HG02678 (cell line): Measurements from ENCODE around the gene SMAD7.
A peak's percentile ranks its signal among the peaks of the same experiment; 100 is the strongest.

Experiments used
- ATAC-seq: cut with Tn5 transposase; IDR thresholded peaks from one replicate; pipeline ENCODE4 v1.9.1; 2021; ENCODE audit warnings: mild to moderate bottlenecking, moderate library complexity; ENCODE audit not compliant: unreplicated experiment

SMAD7 gene

DNA sequence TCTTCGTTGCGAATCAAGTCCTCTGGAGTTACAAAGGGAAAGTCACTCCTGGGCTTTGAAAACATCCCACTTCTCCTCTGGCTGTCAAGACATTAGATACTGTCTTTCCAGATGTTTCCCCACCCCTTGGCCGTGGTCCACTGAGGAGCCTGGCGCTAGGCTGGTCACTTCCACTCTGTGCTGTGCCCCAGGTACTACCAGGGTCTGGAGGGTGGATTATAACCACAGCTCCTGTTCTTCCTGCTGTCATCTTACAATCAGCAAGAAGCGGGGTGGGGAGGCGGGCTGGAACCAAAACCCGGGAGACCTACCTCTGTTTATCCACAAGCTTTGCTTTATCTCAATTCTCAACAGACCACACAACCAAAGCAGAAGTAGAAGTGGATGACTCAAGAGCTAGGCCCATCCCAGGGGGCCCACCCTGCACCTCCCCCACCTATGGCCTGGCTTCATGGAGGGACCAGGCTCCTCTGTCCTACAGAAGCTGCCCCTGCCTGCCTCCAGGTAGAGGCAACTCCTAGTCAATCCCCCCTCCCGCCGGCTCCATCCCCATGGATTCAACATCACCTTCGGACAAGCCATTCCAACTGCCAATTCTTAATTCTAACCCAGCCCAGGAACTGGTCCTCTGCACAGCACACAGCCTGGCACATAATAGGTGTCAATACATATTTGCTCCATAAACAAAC lies 17.8 kb downstream of the SMAD7 start:
- no peak for ATAC-seq

GRCh38 chr18:48932462-48932818 lies 18.3 kb downstream of the SMAD7 start:
- ATAC-seq, result no peak

- no peak for ATAC-seq
Measured at GRCh38 chr18:48931680-48932461, 18.9 kb downstream of the SMAD7 start.

- ATAC-seq, result no peak
Measured at GRCh38 chr18:48930926-48931325, 19.8 kb downstream of the SMAD7 start.

DNA sequence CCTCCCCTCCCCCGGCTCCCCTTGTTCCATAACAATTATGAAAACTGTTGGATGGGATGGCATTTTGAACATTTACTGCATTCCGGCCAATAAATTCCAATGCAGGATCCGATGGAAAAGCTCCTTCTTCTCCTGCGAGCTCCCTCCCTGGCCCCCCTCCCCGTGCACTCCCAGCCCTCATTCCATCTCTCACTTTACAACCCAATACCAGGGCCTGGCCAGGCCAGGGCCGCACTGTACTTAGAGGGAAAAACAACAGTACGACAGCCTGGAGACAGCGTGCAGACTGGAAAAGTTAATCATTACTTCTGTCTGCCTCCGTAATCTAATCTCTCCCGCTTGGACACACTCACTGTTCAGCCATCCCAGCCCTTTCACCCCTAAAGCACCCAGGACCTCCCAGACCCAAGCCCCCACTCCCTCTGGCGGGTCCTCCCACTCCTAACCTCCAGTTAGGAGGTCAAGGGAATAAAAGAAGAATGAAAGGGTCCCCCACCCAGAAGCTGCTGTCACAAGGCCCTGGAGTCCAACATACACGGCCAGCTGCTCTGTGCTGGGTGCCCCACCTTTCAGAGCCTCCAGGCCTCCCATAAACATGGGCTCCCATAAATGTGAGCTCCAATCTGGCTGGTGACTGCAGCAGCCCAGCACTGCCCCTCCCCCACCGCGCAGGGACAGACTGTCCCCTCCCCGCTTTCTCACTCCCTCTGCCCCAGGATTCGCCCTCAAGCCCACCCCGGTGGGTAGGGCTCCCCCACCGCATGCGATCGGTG lies 20.6 kb downstream of the SMAD7 start:
- no peak for ATAC-seq

GRCh38 chr18:48929212-48929612 lies 21.6 kb downstream of the SMAD7 start:
- no peak for ATAC-seq

GRCh38 chr18:48928787-48929186 lies 22.0 kb downstream of the SMAD7 start:
- ATAC-seq, result peak; percentile 87

DNA sequence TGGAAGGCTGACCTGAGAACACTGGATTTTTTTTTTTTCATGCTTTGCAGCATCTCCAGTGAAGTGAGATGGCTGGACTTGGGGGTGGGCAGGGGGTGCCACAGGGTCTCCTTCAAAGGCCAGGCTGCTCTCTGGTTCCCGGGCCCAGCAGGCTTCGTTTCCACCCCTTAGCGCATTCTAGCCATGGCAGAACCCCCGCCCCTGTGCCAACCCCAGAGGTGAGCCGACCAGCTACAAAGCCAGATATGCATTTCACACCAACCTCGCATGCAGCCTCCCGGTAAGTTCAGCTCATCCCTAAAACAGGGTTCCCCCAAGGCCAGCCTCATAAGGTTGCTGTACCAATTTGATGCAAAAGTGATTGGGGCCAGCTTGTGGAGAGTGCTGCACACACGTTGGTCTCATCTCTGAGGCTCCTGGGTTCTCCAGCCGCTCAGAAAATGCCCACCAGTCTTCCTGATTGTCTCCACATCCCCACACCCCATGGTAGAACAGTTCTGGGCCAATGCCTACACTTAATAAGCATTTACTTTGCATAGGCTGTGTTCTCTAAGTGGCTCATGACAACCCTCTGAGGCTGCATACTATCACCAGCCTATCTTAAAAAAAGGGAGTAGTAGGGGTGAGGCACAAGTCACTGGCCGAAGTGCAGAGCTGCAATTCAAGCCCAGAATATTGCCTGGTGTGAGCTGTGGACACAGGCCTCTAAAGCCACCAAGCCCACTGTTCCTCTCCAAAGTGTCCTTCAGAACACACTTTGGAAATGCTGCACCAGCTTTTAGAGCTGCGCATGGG lies 23.3 kb downstream of the SMAD7 start:
- no peak for ATAC-seq

- no peak for ATAC-seq
Measured at GRCh38 chr18:48926420-48926857, 24.3 kb downstream of the SMAD7 start.

GRCh38 chr18:48925491-48925780 lies 25.3 kb downstream of the SMAD7 start:
- no peak for ATAC-seq

- ATAC-seq, result no peak
Measured at GRCh38 chr18:48924630-48925490, 25.9 kb downstream of the SMAD7 start.

GRCh38 chr18:48923746-48924629 lies 26.8 kb downstream of the SMAD7 start:
- peak; percentile 41 for ATAC-seq

DNA sequence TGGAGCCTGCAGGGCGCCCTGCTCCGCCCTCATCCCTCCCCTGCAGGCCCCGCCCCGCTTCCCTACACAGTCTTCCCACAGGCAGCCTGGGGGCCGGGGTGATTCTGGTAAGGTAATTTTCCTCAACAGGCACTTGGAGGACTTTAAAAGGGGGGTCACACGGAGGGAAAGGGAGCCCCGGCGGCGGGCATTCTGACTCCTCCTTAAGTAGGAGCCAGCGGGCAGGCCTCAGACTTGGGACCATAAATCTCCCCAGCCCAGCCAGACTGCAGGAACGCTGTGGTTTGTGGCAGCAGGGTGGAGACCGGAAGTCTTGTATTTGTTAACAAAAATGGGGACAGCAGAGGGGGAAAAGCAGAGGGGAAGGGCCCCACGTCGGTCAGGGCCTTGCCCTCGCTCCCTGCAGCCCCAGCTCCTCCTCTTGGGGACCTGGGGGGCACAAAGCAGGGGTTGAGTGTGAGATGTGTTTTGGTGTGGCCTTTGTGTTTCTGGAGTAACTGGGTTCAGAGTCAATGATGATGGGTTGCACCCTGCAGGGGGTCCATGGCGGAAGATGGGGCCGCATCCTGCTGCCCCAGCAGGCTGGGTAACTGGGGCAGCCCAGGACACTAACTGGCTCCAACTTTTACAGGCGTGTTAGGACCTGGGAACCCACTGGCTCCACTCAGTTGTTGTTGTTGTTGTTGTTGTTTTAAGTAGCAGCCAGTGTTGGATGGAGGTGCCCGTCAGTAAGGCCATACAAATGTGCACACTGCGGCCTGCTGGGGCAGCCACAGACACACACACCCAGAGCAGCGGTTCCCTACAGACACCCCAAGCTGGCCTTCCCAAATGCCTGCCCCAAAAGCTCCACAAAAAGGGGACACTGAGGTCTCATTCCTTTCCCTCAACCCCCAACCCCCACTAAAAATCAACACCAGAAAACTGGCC lies 27.7 kb downstream of the SMAD7 start:
- no peak for ATAC-seq

- ATAC-seq, result no peak
Measured at GRCh38 chr18:48922226-48922800, 28.5 kb downstream of the SMAD7 start.

DNA sequence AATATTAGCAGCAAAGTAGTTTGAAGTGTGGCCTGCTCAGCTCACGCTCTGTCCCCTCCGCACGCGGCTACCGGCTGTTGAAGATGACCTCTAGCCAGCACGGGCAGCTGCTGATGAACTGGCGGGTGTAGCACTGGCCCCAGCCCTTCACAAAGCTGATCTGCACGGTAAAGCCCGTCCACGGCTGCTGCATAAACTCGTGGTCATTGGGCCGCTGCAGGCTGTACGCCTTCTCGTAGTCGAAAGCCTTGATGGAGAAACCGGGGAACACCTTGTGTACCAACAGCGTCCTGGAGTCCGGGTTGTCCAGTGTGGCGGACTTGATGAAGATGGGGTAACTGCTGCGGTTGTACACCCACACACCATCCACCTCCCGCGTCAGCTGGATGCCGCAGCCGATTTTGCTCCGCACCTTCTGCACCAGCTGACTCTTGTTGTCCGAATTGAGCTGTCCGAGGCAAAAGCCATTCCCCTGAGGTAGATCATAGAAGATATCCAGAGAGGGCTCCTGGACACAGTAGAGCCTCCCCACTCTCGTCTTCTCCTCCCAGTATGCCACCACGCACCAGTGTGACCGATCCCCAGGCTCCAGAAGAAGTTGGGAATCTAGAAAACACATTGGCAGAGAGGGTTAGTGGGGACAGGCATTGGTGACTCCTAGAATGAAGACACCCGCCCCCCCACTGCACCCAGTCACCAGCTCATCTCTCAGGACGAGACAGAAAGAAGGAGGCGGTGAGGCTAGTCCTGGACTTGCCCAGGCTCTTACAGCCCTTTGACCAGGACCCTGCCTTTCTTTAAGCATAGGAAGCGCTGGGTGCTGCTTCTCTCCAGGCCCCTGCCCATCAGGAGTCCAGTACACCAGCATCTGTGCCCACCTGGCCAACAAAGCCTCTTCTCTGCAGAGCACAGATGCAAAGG lies 29.2 kb downstream of the SMAD7 start:
- ATAC-seq, result no peak

DNA sequence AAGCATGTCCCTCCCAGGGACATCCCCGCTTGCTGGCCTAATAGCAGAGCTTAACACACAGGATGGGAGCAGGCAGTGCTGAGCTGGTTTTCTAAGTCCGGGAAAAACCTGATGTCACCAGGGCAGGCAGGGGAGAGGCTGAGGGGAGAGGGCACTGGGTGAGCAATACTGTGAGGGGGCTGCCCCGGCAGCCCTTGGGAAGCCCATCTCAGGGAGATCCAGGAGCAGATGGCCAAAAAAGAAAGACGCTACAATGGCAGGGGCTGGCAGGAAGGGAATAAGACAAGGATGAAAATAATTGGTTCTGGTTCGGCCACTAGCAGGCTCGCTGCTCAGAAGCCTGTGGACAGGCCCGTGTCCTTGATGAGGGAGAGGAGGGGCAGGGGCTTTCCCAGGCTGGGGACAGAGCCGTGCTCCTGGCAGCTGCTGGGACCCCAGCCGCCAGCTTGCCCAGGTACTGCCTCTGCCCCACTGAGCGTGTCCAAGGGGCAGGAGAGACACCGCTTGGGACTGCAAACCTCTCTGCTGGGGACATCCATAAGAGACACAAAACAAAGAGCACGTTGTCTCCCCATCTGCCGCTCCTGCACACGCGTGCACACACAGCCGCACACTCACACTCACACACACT lies 30.2 kb downstream of the SMAD7 start:
- no peak for ATAC-seq
